Lung microvascular endothelial cell (primary cell): Measurements from ENCODE around the gene CLCN5. TPM values are rescaled to one million over a fixed set of nuclear protein-coding genes. Genes with fewer than 3 reads are reported as not detected.

ENCODE experiments used
- DNase-seq, 2 donors: peaks; one replicate each; pipeline versions ENCODE4 v3.0.0 to v3.0.0-alpha.2; 2010; ENCODE audit warnings: low read depth in 2 of 2
- total RNA-seq: library from RNA; depleted of rRNA; stranded (reverse); fragments of >200 nt; gene quantifications from 2 replicates; pipeline ENCODE4 v1.2.1, GENCODE V29; 2014

CLCN5 gene
- total RNA-seq, 1 donor from 2014 or later: 6.3 TPM

DNA sequence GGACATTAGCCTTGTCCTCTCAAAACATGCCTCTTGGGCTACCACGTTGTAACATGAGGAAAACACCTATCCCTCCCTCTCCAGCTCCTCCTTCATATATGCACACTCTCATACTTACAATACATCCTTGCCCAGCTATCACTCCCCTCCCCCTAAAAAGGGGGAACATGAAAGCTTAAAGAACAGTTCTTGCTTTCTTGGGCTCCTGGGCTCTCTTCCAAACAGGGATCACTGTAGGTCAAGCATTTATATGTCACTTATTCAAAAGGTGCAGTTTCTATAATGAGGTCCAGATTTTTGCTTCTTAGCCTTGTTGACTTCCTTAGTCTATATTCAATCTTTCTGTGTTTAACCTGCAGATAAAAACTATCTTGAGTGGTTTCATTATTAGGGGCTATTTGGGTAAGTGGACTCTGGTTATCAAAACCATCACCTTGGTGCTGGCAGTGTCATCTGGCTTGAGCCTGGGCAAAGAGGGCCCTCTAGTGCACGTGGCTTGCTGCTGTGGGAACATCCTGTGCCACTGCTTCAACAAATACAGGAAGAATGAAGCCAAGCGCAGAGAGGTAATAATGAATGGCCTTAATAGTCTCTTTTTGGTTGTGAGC, 159.0 kb downstream of the CLCN5 start:
- DNase-seq: peak; percentile 45 to 70

GRCh38 chrX:50082741-50083140, 160.3 kb downstream of the CLCN5 start:
- DNase-seq: no peak

DNA sequence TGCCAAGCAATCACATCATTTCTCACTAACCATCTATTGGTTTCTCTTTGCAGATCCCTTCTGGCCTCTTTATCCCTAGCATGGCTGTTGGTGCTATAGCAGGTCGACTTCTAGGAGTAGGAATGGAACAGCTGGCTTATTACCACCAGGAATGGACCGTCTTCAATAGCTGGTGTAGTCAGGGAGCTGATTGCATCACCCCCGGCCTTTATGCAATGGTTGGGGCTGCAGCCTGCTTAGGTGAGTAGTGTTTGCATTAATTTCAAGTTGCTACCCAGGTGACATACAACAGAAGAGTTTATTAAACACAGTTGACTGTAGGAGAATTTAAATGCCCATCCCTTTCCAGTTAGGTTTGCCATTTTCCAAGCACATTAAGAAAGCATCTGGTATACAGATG, 166.2 kb downstream of the CLCN5 start:
- DNase-seq: no peak

DNA sequence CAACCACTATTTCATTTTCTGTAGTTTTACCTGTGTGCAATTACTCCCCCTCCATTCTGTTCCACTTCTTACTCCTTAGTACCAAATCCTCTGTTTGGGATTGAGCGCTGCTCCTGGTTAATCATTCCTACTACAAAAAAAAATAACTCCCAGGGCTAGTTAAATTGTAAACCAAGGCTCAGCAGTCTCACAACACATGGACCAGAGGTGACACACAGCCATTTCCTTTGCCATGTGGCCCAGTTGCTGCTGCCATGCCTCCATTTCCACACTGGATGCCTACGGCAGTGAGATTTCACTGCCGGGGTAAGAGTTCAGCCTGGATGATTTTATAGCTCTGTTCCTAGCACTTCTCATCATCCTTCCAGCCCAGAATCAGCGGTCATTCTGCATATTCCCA, 171.2 kb downstream of the CLCN5 start:
- DNase-seq: no peak

GRCh38 chrX:50097071-50097470, 174.7 kb downstream of the CLCN5 start:
- DNase-seq: no peak

DNA sequence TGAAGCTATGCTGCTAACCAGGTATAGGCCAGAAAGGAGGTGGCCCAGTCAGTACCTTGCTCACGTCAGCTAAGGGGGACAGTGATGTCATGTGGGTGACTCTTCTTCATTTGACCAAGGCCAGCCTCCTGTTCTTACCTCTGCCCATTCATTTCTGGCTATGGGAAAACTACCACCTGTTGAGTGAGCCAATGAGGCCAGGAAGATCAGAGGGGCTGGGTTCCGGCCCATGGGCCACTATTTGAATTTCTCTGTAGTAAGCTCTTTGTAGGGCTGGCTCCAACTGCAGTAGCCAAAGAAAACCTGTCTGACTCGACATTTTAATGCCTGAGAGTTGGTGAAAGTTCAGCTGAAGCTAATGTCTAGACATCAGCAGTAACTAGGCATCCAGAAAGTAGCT, 175.8 kb downstream of the CLCN5 start:
- DNase-seq: peak in 1 of 2 donors; percentile 24

DNA sequence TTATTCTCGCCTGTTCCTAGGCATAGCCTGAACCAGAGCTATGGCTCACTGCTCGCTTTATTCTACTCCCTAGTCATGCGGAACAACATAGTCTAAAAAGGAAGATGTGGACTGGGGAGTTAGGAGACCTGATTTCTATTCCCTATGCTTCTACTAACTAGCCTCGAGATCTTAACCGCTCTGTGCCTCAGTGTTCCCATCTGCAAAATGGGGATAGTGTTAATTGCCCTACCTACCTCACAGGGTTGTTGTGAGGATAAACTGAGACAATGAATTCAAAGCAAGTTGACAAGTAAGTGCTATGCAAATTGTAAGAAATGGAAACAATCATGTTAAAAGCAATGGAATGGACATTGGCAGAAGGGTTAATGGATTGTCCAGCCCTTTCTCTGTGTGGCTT, 176.4 kb downstream of the CLCN5 start:
- no peak for DNase-seq

DNA sequence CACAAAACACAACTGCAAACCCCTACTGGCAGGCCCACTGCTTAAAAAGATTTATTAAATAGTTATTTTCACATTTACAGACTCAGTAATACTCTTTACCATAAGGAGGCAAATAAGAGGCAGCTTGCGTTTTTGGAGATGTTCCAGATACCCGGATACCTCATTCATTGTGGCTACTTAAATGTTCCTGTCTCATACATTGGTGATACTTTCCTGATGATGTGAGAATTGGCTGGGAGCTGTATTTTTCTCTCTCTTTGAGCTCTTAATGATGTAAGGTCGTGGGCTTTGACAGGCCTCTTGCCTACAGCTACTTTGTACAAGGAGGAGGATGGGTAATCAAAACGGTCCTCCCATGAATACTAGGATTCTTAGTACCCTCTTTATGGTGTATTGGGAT, 176.9 kb downstream of the CLCN5 start:
- DNase-seq: no peak

GRCh38 chrX:50100188-50100587, 177.8 kb downstream of the CLCN5 start:
- peak; percentile 29 to 56 for DNase-seq

DNA sequence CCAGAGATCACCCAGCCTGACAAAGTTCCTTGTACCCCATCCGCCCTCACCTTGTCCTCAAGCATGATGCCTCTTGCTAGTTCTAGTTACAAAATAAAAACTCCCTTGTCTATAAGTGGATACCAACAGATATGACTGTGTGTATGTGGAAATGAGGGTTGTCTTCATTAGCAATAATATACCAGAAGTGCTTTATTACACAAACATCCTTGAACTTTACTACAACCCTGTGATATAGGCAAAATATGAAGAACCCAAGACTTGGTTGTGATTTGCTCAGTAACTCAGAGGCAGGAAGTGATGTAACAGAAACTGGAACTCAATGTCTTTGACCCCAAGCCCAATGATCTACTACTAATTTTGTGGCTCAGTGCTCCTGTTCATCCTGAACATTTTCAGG, 180.8 kb downstream of the CLCN5 start:
- no peak for DNase-seq

DNA sequence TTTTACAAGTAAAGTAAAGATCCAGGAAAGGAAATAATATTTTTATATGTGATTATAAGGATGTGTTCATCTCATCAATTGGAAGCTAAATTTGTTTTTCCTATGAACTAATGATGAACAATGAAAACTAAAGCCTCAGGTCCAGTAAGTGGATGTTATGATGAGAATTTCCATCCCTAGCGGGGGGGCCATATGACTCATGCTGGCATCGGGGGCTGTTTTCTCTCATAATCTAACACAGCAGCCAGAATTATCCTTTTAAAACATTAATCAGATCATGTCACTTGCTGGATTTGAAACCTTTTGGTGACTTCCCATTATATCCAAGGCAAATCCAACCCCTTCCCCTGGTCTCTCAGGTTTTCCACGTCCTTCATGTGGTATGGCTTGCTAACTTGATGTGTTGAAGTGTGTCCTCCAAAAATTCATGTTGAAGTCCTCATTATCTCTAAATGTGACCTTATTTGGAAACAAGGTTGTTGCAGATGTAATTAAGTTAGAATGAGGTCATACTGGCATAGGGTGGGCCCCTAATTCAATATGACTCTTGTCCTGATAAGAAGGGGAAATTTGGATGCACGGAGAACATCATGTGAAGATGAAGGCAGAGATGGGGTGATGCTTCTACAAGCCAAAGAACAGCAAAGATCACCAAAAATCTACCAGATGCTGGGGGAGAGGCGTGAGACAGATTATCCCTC, 181.6 kb downstream of the CLCN5 start:
- DNase-seq: peak; percentile 22 to 64

GRCh38 chrX:50106051-50106675, 183.8 kb downstream of the CLCN5 start:
- no peak for DNase-seq

- DNase-seq: no peak
Observed at GRCh38 chrX:50107470-50107869, 185.1 kb downstream of the CLCN5 start.

GRCh38 chrX:50108264-50108663, 185.9 kb downstream of the CLCN5 start:
- no peak for DNase-seq

DNA sequence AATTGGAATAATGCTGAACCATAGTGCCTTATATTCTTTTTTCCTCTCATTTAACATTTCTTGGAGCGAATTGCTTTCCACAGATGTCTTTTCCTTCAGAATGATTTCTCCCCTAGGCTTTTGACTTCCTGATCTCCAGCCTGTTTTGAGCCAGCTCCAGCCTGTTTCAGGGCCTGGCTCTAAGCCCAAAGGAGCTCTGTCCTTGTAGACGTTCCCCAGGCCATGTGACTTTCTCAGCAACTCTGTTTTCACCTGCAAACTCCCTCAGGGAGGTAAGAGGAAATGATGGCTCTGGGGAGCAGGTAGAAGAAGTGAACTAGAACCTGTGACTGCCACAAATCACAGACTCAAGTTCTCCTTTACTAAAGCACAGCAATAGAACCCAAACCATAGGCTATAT, 189.3 kb downstream of the CLCN5 start:
- DNase-seq: no peak

- DNase-seq: no peak
Observed at GRCh38 chrX:50114113-50114512, 191.7 kb downstream of the CLCN5 start.

- no peak for DNase-seq
Observed at GRCh38 chrX:50115973-50116372, 193.6 kb downstream of the CLCN5 start.

DNA sequence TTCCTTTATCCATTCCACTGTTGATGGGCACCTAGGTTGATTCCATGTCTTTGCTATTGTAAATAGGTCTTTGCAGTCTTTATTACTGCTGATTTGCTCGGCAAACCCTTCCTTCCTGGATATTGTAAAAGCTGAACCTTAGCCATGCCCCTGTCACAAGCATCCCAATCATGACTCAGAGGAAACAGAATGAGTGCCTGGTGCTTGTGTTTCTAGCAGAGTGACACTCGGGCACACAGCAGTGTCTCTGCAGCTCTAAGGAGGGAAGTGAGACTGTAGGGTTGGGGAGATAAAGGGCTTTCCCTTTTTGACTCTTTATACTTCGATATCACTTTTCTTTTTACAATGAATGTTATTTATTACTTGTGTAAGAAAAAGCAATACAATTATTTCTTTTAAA, 195.1 kb downstream of the CLCN5 start:
- DNase-seq: peak; percentile 8 to 20

- no peak for DNase-seq
Observed at GRCh38 chrX:50125480-50125879, 203.1 kb downstream of the CLCN5 start.

- DNase-seq: no peak
Observed at GRCh38 chrX:50147972-50148371, 225.6 kb downstream of the CLCN5 start.
